ENCODE results near the gene SPRYD4. TPM values are rescaled to one million over a fixed set of nuclear protein-coding genes. Genes with fewer than 3 reads are reported as not detected.

SPRYD4 gene
- total RNA-seq: 1 to 10 TPM; 2.3 to 5.8 TPM

GRCh38 chr12:56468216-56469006, at the start of gene SPRYD4:
SPRYD4 (plus strand) TSS chr12:56468578; CDS start chr12:56468592, 14 bp downstream.
- Histone ChIP-seq H3K9me3 (no peaks in the 10 kb centered on the region), H3K36me3 (no peaks in the 10 kb centered on the region), H3K27ac (peak within 1 kb of the TSS; percentile 87 to 90), H3K27me3 (replicated peaks; ENCODE audit: insufficient read depth) (no peaks in the 10 kb centered on the region), H3K4me3 (peak within 1 kb of the TSS; percentile 100), H3K4me1 (ENCODE audit: control insufficient read depth in 1 of 2, low read depth in 2 of 2) (peaks cover 12 to 20% of the 10 kb centered on the region in 2 donors)
- TF ChIP-seq, protein P1, sequence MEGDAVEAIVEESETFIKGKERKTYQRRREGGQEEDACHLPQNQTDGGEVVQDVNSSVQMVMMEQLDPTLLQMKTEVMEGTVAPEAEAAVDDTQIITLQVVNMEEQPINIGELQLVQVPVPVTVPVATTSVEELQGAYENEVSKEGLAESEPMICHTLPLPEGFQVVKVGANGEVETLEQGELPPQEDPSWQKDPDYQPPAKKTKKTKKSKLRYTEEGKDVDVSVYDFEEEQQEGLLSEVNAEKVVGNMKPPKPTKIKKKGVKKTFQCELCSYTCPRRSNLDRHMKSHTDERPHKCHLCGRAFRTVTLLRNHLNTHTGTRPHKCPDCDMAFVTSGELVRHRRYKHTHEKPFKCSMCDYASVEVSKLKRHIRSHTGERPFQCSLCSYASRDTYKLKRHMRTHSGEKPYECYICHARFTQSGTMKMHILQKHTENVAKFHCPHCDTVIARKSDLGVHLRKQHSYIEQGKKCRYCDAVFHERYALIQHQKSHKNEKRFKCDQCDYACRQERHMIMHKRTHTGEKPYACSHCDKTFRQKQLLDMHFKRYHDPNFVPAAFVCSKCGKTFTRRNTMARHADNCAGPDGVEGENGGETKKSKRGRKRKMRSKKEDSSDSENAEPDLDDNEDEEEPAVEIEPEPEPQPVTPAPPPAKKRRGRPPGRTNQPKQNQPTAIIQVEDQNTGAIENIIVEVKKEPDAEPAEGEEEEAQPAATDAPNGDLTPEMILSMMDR (IDR thresholded peaks at IDR 0.05): no peak
- peak; percentile 69 for DNase-seq (ENCODE audit: low spot score)
- ATAC-seq (ENCODE audit: insufficient number of reproducible peaks, low FRiP score, low read depth): peak; percentile 82

DNA sequence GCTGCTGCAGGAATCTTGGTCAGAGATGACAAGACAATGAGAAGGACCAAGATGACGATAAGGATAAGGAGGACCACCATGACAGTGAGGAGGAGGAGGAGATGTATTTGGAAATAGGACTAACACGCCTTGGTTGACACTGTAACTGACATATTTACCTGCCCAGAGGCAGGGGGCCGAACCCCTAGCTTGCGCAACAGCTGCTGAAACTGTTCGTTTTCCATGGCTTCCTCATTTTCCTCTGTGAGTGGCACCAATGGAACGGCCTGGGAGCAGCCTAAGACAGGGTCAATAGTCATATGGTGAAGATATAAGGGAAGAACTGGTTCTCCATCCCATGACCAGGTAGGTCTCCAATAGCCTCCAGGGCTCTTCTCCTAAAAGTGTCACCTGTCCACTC, 48.0 kb upstream of the SPRYD4 start:
- Histone ChIP-seq H3K36me3 (peaks cover 3% of the 10 kb centered on the region), H3K4me3 (no peak overlapping the region), H3K27ac (no peak overlapping the region), H3K4me1 (ENCODE audit: control insufficient read depth in 1 of 2, low read depth in 2 of 2) (no peaks in the 10 kb centered on the region), H3K27me3 (replicated peaks; ENCODE audit: insufficient read depth) (no peaks in the 10 kb centered on the region), H3K9me3 (no peaks in the 10 kb centered on the region)
- DNase-seq (ENCODE audit: low spot score): no peak
- TF ChIP-seq, protein P1 (IDR thresholded peaks at IDR 0.05): no peak
- no peak for ATAC-seq (ENCODE audit: insufficient number of reproducible peaks, low FRiP score, low read depth)

DNA sequence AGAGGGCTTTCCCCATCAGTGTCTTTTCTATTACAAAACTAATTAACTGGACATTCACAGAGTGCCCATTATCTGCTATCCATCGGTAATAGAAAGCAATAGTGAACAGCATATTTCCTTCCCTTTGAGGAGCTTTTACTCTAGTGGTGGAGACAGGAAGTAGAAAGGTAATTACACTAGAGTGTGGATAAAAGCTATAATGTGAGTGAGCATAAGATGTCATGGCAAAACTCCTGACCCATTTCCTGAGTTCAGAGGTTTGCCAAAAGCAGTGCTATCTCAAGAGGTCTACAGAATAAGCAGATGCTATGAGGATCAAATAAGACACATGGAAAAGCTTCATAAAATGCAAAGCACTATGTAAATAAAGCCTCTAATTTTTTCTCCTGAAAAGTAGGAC, 43.2 kb upstream of the SPRYD4 start:
- no peaks in the 10 kb centered on the region for H3K27me3 ChIP-seq (replicated peaks; ENCODE audit: insufficient read depth)
- H3K4me1 ChIP-seq (ENCODE audit: control insufficient read depth in 1 of 2, low read depth in 2 of 2): no peaks in the 10 kb centered on the region
- peaks cover 3% of the 10 kb centered on the region for H3K36me3 ChIP-seq
- no peak for DNase-seq (ENCODE audit: low spot score)
- H3K27ac ChIP-seq: no peak overlapping the region
- no peak for ATAC-seq (ENCODE audit: insufficient number of reproducible peaks, low FRiP score, low read depth)
- H3K4me3 ChIP-seq: no peak overlapping the region
- no peaks in the 10 kb centered on the region for H3K9me3 ChIP-seq
- TF ChIP-seq, protein P1 (IDR thresholded peaks at IDR 0.05): no peak

GRCh38 chr12:56425940-56426438, 42.4 kb upstream of the SPRYD4 start:
- Histone ChIP-seq H3K36me3 (peaks cover 3% of the 10 kb centered on the region), H3K27ac (no peak overlapping the region), H3K9me3 (no peaks in the 10 kb centered on the region), H3K4me3 (no peak overlapping the region), H3K27me3 (replicated peaks; ENCODE audit: insufficient read depth) (no peaks in the 10 kb centered on the region), H3K4me1 (ENCODE audit: control insufficient read depth in 1 of 2, low read depth in 2 of 2) (no peaks in the 10 kb centered on the region)
- ATAC-seq (ENCODE audit: insufficient number of reproducible peaks, low FRiP score, low read depth) (no peak), DNase-seq (ENCODE audit: low spot score) (no peak)
- TF ChIP-seq, protein P1 (IDR thresholded peaks at IDR 0.05): no peak

DNA sequence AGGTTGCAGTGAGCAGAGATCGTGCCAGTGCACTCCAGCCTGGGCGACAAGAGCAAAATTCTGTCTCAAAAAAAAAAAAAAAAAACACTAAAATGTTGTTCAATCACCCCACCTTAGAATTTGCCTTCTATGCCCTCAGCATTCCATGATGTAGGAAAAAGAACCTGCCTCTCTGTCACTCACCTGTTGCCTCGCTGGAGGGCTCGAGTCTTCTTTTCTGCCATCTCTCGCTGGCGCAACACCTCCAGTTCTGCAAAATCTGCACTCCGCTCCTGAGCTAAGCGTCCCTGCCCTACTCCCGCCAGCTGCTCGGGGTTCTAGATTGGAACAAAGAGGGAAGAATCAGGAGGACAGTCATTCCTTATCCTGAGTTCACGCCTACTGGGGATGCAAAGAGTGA, 37.1 kb upstream of the SPRYD4 start:
- no peak for ATAC-seq (ENCODE audit: insufficient number of reproducible peaks, low FRiP score, low read depth)
- TF ChIP-seq, protein P1 (IDR thresholded peaks at IDR 0.05): no peak
- DNase-seq (ENCODE audit: low spot score): no peak
- Histone ChIP-seq H3K36me3 (no peaks in the 10 kb centered on the region), H3K9me3 (no peaks in the 10 kb centered on the region), H3K4me1 (ENCODE audit: control insufficient read depth in 1 of 2, low read depth in 2 of 2) (no peaks in the 10 kb centered on the region), H3K27me3 (replicated peaks; ENCODE audit: insufficient read depth) (no peaks in the 10 kb centered on the region), H3K4me3 (no peak overlapping the region), H3K27ac (no peak overlapping the region)
